H1 (cell line): ENCODE data around the gene SPC24.

ENCODE experiments used
- ATF2 ChIP-seq: IDR thresholded peaks from 2 replicates; pipeline ENCODE4 v1.6.1; 2012; ENCODE audit warnings: low read length, inconsistent platforms
- JUND ChIP-seq: IDR thresholded peaks from 2 replicates; pipeline ENCODE4 v1.6.1; 2011; ENCODE audit warnings: mild to moderate bottlenecking, improper control_type of control experiment, low read length
- MAFK ChIP-seq: IDR thresholded peaks from 2 replicates; pipeline ENCODE4 v1.6.1; 2012; ENCODE audit warnings: low read depth, mild to moderate bottlenecking, improper control_type of control experiment, low read length
- POLR2A ChIP-seq, 2 experiments: IDR thresholded peaks; 1 replicate in 1 of 2; 2 replicates in 1 of 2; pipeline ENCODE4 v1.6.1; 2011; ENCODE audit warnings: low read depth in 2 of 2, low read length in 2 of 2, mild to moderate bottlenecking in 2 of 2; ENCODE audit errors: control extremely low read depth in 1 of 2
- POLR2AphosphoS5 ChIP-seq: IDR thresholded peaks from 2 replicates; pipeline ENCODE4 v1.6.1; 2011; ENCODE audit warnings: low read depth, low read length
- RNF2 ChIP-seq: fragments of 200-900, 300-1000 bp; sonication (generic); IDR thresholded peaks from 2 replicates; pipeline ENCODE4 v1.7.1; 2016; ENCODE audit warnings: borderline replicate concordance, low read depth, mild to moderate bottlenecking, antibody characterized with exemption, low read length; ENCODE audit not compliant: poor library complexity, severe bottlenecking; ENCODE audit errors: missing control alignments
- YY1 ChIP-seq: IDR thresholded peaks from 2 replicates; pipeline ENCODE4 v1.6.1; 2011; ENCODE audit warnings: low read depth, mild to moderate bottlenecking, low read length
- TF ChIP-seq, protein P1 (sequence below), 3 experiments: IDR thresholded peaks; 1 replicate in 2 of 3; 2 replicates in 1 of 3; pipeline versions ENCODE4 v1.5.1 to v1.6.1; 2011; ENCODE audit warnings: low read length in 3 of 3, mild to moderate bottlenecking in 3 of 3, inconsistent platforms in 2 of 3, low read depth in 1 of 3, moderate library complexity in 1 of 3; ENCODE audit not compliant: insufficient read depth in 1 of 3; ENCODE audit errors: control extremely low read depth in 1 of 3

DNA sequence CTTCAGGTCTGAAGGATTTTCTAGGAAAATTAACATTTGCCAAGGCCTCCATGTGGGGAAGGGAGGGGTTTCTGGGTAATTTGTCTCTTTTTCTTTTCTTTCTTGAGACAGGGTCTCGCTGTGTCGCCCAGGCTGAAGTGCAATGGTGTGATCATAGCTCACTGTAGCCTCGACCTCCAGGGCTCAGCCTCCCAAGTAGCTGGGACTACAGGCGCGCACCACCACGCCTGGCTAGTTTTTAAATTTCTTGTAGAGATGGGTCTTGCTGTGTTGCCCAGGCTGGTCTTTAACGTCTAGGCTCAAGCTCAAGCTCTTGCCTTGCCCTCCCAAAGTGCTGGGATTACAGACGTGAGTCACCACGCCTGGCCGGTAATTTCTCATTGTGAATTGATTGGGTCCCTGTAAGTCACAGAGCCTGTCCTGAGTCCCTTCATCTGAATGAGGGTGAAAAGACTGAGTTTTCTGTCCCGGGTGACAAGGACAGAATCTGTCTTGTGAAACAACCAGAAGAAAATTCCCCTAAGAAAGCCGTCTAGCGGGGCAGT lies 10.0 kb upstream of the SPC24 start:
- TF ChIP-seq POLR2A (IDR thresholded peaks at IDR 0.05; ENCODE audit: control extremely low read depth in 1 of 2, low read depth in 2 of 2, low read length in 2 of 2) (no peak), YY1 (no peak), JUND (no peak), MAFK (no peak), ATF2 (no peak), POLR2AphosphoS5 (no peak), RNF2 (no peak)
- TF ChIP-seq, protein P1, sequence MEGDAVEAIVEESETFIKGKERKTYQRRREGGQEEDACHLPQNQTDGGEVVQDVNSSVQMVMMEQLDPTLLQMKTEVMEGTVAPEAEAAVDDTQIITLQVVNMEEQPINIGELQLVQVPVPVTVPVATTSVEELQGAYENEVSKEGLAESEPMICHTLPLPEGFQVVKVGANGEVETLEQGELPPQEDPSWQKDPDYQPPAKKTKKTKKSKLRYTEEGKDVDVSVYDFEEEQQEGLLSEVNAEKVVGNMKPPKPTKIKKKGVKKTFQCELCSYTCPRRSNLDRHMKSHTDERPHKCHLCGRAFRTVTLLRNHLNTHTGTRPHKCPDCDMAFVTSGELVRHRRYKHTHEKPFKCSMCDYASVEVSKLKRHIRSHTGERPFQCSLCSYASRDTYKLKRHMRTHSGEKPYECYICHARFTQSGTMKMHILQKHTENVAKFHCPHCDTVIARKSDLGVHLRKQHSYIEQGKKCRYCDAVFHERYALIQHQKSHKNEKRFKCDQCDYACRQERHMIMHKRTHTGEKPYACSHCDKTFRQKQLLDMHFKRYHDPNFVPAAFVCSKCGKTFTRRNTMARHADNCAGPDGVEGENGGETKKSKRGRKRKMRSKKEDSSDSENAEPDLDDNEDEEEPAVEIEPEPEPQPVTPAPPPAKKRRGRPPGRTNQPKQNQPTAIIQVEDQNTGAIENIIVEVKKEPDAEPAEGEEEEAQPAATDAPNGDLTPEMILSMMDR (IDR thresholded peaks at IDR 0.05; ENCODE audit: control extremely low read depth in 1 of 3, insufficient read depth in 1 of 3, low read depth in 1 of 3, low read length in 3 of 3) = no peak
